Thyroid gland (tissue), 4 donors: Measurements from ENCODE around the gene EP400. TPM values are rescaled to one million over a fixed set of nuclear protein-coding genes. Genes with fewer than 3 reads are reported as not detected.

ENCODE experiments used
- DNase-seq, 2 donors: peaks; one replicate each; pipeline ENCODE4 v3.0.0-alpha.2; 2019
- H3K27ac ChIP-seq, 3 donors: fragments of 200-600 bp; sonication (generic); 1 replicate in 2 of 3; 2 replicates in 1 of 3; pipeline ENCODE4 v1.5.1; 2016 to 2019; ENCODE audit warnings: mild to moderate bottlenecking in 1 of 3, moderate library complexity in 1 of 3
- H3K27me3 ChIP-seq: fragments of 200-600 bp; sonication (generic); one replicate; pipeline ENCODE4 v1.5.1; 2019
- H3K36me3 ChIP-seq, 2 donors: fragments of 200-600 bp; sonication (generic); one replicate each; pipeline ENCODE4 v1.5.1; 2016 to 2019
- H3K4me1 ChIP-seq, 2 donors: fragments of 200-600 bp; sonication (generic); one replicate each; pipeline ENCODE4 v1.5.1; 2017 to 2019
- H3K4me3 ChIP-seq, 3 donors: fragments of 200-600 bp; sonication (generic); replicated peaks in 1 of 3; 1 replicate in 2 of 3; 2 replicates in 1 of 3; pipeline ENCODE4 v1.5.1; 2016; ENCODE audit warnings: mild to moderate bottlenecking in 1 of 3
- H3K9me3 ChIP-seq: fragments of 200-600 bp; sonication (generic); one replicate; pipeline ENCODE4 v1.5.1; 2017
- POLR2A ChIP-seq, 2 donors: fragments of 450-650 bp; IDR thresholded peaks; one replicate each; pipeline ENCODE4 v1.6.1; 2017; ENCODE audit warnings: antibody characterized with exemption in 2 of 2, mild to moderate bottlenecking in 2 of 2, moderate library complexity in 1 of 2
- WGBS, 2 donors: methylation state at CpG; one replicate each; pipeline ENCODE4 v1.1.5; 2017; 5-methylcytosine and 5-hydroxymethylcytosine counted together
- intact Hi-C: fragments of 100-400 bp; cut with DNase I; formaldehyde crosslinking; loops from one replicate; pipeline ENCODE4 v1.15.1; 2023
- total RNA-seq, 4 donors: library from RNA; depleted of rRNA; stranded (reverse); fragments of >200 nt; gene quantifications; one replicate each; pipeline ENCODE4 v1.2.3, GENCODE V29; 2016
- TF ChIP-seq, protein P1 (sequence below), 6 experiments: fragments of 200-600 bp in 3 of 6; fragments of 450-650 bp in 3 of 6; sonication (generic) in 3 of 6; IDR thresholded peaks; one replicate each; pipeline ENCODE4 v1.5.1; 2016 to 2019; ENCODE audit warnings: antibody characterized with exemption in 6 of 6, mild to moderate bottlenecking in 2 of 6, inconsistent platforms in 1 of 6, moderate library complexity in 1 of 6

The EP400 gene
- total RNA-seq, 4 donors from 2014 or later: 22.1 to 51.8 (median 25.4) TPM

- TF ChIP-seq POLR2A (IDR thresholded peaks at IDR 0.05): no peak
- TF ChIP-seq, protein P1, sequence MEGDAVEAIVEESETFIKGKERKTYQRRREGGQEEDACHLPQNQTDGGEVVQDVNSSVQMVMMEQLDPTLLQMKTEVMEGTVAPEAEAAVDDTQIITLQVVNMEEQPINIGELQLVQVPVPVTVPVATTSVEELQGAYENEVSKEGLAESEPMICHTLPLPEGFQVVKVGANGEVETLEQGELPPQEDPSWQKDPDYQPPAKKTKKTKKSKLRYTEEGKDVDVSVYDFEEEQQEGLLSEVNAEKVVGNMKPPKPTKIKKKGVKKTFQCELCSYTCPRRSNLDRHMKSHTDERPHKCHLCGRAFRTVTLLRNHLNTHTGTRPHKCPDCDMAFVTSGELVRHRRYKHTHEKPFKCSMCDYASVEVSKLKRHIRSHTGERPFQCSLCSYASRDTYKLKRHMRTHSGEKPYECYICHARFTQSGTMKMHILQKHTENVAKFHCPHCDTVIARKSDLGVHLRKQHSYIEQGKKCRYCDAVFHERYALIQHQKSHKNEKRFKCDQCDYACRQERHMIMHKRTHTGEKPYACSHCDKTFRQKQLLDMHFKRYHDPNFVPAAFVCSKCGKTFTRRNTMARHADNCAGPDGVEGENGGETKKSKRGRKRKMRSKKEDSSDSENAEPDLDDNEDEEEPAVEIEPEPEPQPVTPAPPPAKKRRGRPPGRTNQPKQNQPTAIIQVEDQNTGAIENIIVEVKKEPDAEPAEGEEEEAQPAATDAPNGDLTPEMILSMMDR (IDR thresholded peaks at IDR 0.05): no peak
- Histone ChIP-seq H3K4me3 (no peak overlapping the region), H3K27ac (no peak overlapping the region), H3K36me3 (peaks cover 30 to 35% of the 10 kb centered on the region in 2 donors), H3K4me1 (peaks cover 12 to 14% of the 10 kb centered on the region in 2 donors), H3K27me3 (no peaks in the 10 kb centered on the region), H3K9me3 (no peaks in the 10 kb centered on the region)
- WGBS, 2 donors: 88 to 94% methylated on average over 7 of the region's 7 CpGs
- intact Hi-C loops: no loop called here
- no peak for DNase-seq
Observed at GRCh38 chr12:132061197-132061596, 111.5 kb downstream of the EP400 start.

DNA sequence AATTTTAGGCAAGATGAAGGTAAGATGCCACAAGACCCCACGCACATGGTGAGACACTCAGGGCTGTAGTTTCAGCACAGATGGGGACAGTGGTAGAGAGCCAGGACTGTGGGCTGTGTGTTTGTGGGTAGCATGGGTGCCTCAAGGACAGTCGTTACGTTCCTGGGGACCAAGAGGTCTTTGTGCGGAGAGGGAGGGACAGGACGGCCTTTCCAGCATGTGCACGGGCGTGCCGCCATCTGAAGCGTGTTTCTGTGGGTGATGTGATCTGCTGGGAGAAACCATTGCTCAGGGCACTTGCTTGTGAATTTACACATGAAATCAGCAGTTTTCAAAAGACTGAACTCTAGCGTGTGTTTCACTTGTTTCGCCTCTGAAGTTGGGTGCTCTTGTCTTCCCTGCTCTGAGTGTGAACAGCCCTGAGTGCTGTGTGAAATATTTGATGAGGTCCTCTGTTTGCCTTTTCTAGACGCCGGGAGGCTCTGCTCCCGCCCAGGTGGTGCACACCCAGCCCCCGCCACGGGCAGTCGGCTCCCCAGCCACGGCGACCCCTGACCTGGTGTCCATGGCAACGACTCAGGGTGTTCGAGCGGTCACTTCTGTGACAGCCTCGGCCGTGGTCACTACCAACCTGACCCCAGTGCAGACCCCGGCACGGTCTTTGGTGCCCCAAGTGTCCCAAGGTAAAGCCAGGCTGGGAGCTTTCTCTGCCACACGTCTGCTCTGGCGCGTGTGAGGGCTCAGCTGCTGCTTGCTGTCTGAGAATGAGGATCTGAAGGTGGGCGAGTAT, 112.1 kb downstream of the EP400 start:
- no peak for DNase-seq
- H3K4me1 ChIP-seq: peaks cover 8 to 9% of the 10 kb centered on the region in 2 donors
- H3K27ac ChIP-seq: no peak overlapping the region
- H3K36me3 ChIP-seq: peaks cover 33 to 36% of the 10 kb centered on the region in 2 donors
- no peak overlapping the region for H3K4me3 ChIP-seq
- no peaks in the 10 kb centered on the region for H3K9me3 ChIP-seq
- H3K27me3 ChIP-seq: no peaks in the 10 kb centered on the region
- 82 to 91% methylated on average over 25 to 28 of the region's 30 CpGs for WGBS, 2 donors
- no peak for TF ChIP-seq POLR2A (IDR thresholded peaks at IDR 0.05)
- TF ChIP-seq, protein P1 (IDR thresholded peaks at IDR 0.05): no peak
- intact Hi-C loops: no loop called here

DNA sequence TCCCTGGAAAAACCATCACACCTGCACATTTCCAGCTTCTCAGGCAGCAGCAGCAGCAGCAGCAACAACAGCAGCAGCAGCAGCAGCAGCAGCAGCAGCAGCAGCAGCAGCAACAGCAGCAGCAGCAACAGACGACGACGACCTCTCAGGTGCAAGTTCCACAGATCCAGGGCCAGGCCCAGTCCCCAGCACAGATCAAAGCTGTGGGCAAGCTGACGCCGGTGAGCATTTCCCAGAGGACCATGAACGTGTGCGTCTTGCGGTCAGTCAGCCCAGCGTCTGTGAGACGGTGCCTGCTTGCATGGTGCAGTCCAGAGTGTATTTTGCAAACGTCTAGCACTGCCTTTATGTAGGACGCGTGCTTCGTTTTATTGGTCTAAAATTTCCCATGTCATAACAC, 112.7 kb downstream of the EP400 start:
- Histone ChIP-seq H3K36me3 (peaks cover 40 to 43% of the 10 kb centered on the region in 2 donors), H3K4me1 (peaks cover 1 to 2% of the 10 kb centered on the region in 2 donors), H3K27me3 (no peaks in the 10 kb centered on the region), H3K27ac (no peak overlapping the region), H3K9me3 (no peaks in the 10 kb centered on the region), H3K4me3 (no peak overlapping the region)
- DNase-seq: no peak
- 89 to 94% methylated on average over 7 to 14 of the region's 14 CpGs for WGBS, 2 donors
- intact Hi-C loops: no loop called here
- no peak for TF ChIP-seq POLR2A (IDR thresholded peaks at IDR 0.05)
- TF ChIP-seq, protein P1 (IDR thresholded peaks at IDR 0.05): no peak

GRCh38 chr12:132063491-132063890, 113.7 kb downstream of the EP400 start:
- Histone ChIP-seq H3K4me1 (no peaks in the 10 kb centered on the region), H3K9me3 (no peaks in the 10 kb centered on the region), H3K27ac (no peak overlapping the region), H3K27me3 (no peaks in the 10 kb centered on the region), H3K4me3 (no peak overlapping the region), H3K36me3 (peaks cover 50 to 51% of the 10 kb centered on the region in 2 donors)
- intact Hi-C loops: no loop called here
- no peak for TF ChIP-seq POLR2A (IDR thresholded peaks at IDR 0.05)
- TF ChIP-seq, protein P1 (IDR thresholded peaks at IDR 0.05): no peak
- DNase-seq: no peak
- WGBS, 2 donors: 61 to 87% methylated on average over 7 to 9 of the region's 10 CpGs

DNA sequence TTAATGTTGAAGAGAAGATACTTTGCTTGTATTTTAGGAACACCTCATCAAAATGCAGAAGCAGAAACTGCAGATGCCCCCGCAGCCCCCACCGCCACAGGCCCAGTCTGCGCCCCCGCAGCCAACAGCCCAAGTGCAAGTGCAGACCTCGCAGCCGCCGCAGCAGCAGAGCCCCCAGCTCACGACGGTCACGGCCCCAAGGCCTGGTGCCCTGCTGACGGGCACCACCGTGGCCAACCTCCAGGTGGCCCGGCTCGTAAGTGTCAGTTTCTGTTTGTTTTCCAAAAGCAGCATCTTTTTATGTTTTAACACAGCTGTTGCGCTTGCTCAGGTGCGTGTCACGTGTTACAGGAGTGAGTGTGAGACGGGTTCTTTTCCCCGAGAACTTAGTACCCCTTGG, 114.9 kb downstream of the EP400 start:
- intact Hi-C loops: no loop called here
- no peak overlapping the region for H3K4me3 ChIP-seq
- no peaks in the 10 kb centered on the region for H3K9me3 ChIP-seq
- DNase-seq: no peak
- TF ChIP-seq, protein P1 (IDR thresholded peaks at IDR 0.05): no peak
- no peak for TF ChIP-seq POLR2A (IDR thresholded peaks at IDR 0.05)
- H3K4me1 ChIP-seq: no peaks in the 10 kb centered on the region
- peaks cover 52 to 61% of the 10 kb centered on the region in 2 donors for H3K36me3 ChIP-seq
- no peak overlapping the region for H3K27ac ChIP-seq
- H3K27me3 ChIP-seq: no peaks in the 10 kb centered on the region
- WGBS, 2 donors: 94 to 95% methylated on average over 11 to 18 of the region's 19 CpGs
